HepG2 (cell line): ENCODE results near the gene EVL. TPM values are rescaled to one million over a fixed set of nuclear protein-coding genes. Genes with fewer than 3 reads are reported as not detected.

Experiments used
- CBX5 ChIP-seq: sonication (generic); formaldehyde crosslinking; IDR thresholded peaks from 2 replicates; pipeline ENCODE4 v1.4.0; 2020; ENCODE audit warnings: missing genetic modification reagents, borderline replicate concordance
- CC2D1A ChIP-seq: sonication (generic); formaldehyde crosslinking; IDR thresholded peaks from 2 replicates; pipeline ENCODE4 v1.8.1; 2023; ENCODE audit warnings: mild to moderate bottlenecking, missing genetic modification reagents
- FOXC1 ChIP-seq: sonication (generic); formaldehyde crosslinking; IDR thresholded peaks from 2 replicates; pipeline ENCODE4 v1.8.0; 2022; ENCODE audit warnings: mild to moderate bottlenecking, missing genetic modification reagents, borderline replicate concordance
- KAT8 ChIP-seq: IDR thresholded peaks from 2 replicates; pipeline ENCODE4 v1.6.1; 2016; ENCODE audit warnings: missing genetic modification reagents, missing compliant biosample characterization
- MAF1 ChIP-seq: sonication (generic); formaldehyde crosslinking; IDR thresholded peaks from 2 replicates; pipeline ENCODE4 v1.5.0; 2020; ENCODE audit warnings: missing genetic modification reagents, borderline replicate concordance
- MTA3 ChIP-seq: sonication (generic); formaldehyde crosslinking; IDR thresholded peaks from 2 replicates; pipeline ENCODE4 v1.4.0; 2020; ENCODE audit warnings: missing genetic modification reagents
- PCBP2 ChIP-seq: fragments of 200-400 bp; formaldehyde crosslinking; optimal IDR thresholded peaks from 2 replicates; pipeline ENCODE3; 2018; ENCODE audit warnings: low read length, low read depth; ENCODE audit not compliant: poor library complexity, severe bottlenecking
- SRSF9 ChIP-seq: fragments of 200-400 bp; formaldehyde crosslinking; IDR thresholded peaks from 2 replicates; pipeline ENCODE4 v1.6.1; 2018; ENCODE audit warnings: borderline replicate concordance, mild to moderate bottlenecking, low read depth, low read length; ENCODE audit not compliant: insufficient read depth, poor library complexity, severe bottlenecking
- TBX2 ChIP-seq: sonication (generic); formaldehyde crosslinking; IDR thresholded peaks from 2 replicates; pipeline ENCODE4 v1.5.0; 2020; ENCODE audit warnings: missing genetic modification reagents, mild to moderate bottlenecking, borderline replicate concordance
- TBX3 ChIP-seq: fragments of 450-650 bp; IDR thresholded peaks from 2 replicates; pipeline ENCODE4 v1.6.1; 2017; ENCODE audit warnings: antibody characterized with exemption, mild to moderate bottlenecking, inconsistent platforms, borderline replicate concordance
- YEATS4 ChIP-seq: sonication (generic); formaldehyde crosslinking; IDR thresholded peaks from 2 replicates; pipeline ENCODE4 v1.4.0; 2020; ENCODE audit warnings: missing genetic modification reagents, borderline replicate concordance
- ZFX ChIP-seq: sonication (generic); formaldehyde crosslinking; IDR thresholded peaks from 2 replicates; pipeline ENCODE4 v1.4.0; 2020; ENCODE audit warnings: mild to moderate bottlenecking, low read depth, missing genetic modification reagents, moderate library complexity
- ZNF552 ChIP-seq: sonication (generic); formaldehyde crosslinking; IDR thresholded peaks from 2 replicates; pipeline ENCODE4 v1.9.0; 2022; ENCODE audit warnings: missing genetic modification reagents, mild to moderate bottlenecking, borderline replicate concordance
- ZNF746 ChIP-seq: sonication (generic); formaldehyde crosslinking; IDR thresholded peaks from 2 replicates; pipeline ENCODE4 v1.8.0; 2022; ENCODE audit warnings: mild to moderate bottlenecking, missing genetic modification reagents
- ZNF768 ChIP-seq: sonication (generic); formaldehyde crosslinking; IDR thresholded peaks from 2 replicates; pipeline ENCODE4 v1.4.0; 2020; ENCODE audit warnings: missing genetic modification reagents
- ZZZ3 ChIP-seq: sonication (generic); formaldehyde crosslinking; IDR thresholded peaks from 2 replicates; pipeline ENCODE4 v1.4.0; 2020; ENCODE audit warnings: missing genetic modification reagents, mild to moderate bottlenecking, borderline replicate concordance
- polyA plus RNA-seq, 8 experiments: library from polyadenylated mRNA; depleted of rRNA in 3 of 8; stranded (reverse) in 7 of 8; unstranded in 1 of 8; fragments of >200 nt; fragmentation: Illumina TruSeq in 4 of 8; extraction: Trizol in 4 of 8; gene quantifications; 2 replicates each; pipeline versions ENCODE4 v1.2.1 to v1.2.3, GENCODE V29; 2011 to 2016; ENCODE audit warnings: low read depth in 4 of 8, missing spikeins in 1 of 8, mixed read lengths in 1 of 8; ENCODE audit not compliant: insufficient read depth in 1 of 8
- total RNA-seq, 5 experiments: library from RNA; depleted of rRNA; stranded (reverse); fragments of >200 nt; fragmentation: Illumina TruSeq; extraction: Trizol; gene quantifications; 2 replicates each; pipeline ENCODE4 v1.2.3, GENCODE V29; 2016; ENCODE audit warnings: low read depth in 1 of 5
- TF ChIP-seq, protein P1 (sequence below): sonication (generic); formaldehyde crosslinking; IDR thresholded peaks from 2 replicates; pipeline ENCODE4 v1.4.0; 2020; ENCODE audit warnings: missing genetic modification reagents
- TF ChIP-seq, protein P2 (sequence below): sonication (generic); formaldehyde crosslinking; IDR thresholded peaks from 2 replicates; pipeline ENCODE4 v1.4.0; 2020; ENCODE audit warnings: low read depth, missing genetic modification reagents
- TF ChIP-seq, protein P3 (sequence below): sonication (generic); formaldehyde crosslinking; IDR thresholded peaks from 2 replicates; pipeline ENCODE4 v1.5.1; 2020; ENCODE audit warnings: mild to moderate bottlenecking, missing genetic modification reagents, moderate library complexity

The EVL gene
- total and polyA plus RNA-seq, 2 of the 13 experiments (the other 11 are each of a cell fraction or from before 2014, with no cell fraction given): 15.1 to 31.2 TPM

- TF ChIP-seq SRSF9: no peak
- TF ChIP-seq, protein P1, sequence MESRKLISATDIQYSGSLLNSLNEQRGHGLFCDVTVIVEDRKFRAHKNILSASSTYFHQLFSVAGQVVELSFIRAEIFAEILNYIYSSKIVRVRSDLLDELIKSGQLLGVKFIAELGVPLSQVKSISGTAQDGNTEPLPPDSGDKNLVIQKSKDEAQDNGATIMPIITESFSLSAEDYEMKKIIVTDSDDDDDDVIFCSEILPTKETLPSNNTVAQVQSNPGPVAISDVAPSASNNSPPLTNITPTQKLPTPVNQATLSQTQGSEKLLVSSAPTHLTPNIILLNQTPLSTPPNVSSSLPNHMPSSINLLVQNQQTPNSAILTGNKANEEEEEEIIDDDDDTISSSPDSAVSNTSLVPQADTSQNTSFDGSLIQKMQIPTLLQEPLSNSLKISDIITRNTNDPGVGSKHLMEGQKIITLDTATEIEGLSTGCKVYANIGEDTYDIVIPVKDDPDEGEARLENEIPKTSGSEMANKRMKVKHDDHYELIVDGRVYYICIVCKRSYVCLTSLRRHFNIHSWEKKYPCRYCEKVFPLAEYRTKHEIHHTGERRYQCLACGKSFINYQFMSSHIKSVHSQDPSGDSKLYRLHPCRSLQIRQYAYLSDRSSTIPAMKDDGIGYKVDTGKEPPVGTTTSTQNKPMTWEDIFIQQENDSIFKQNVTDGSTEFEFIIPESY: peak; percentile 48
- TF ChIP-seq ZNF552 (CRISPR knock-in tag): no peak
- TF ChIP-seq TBX3: no peak
- no peak; the same call in 1 of the 2 replicates for TF ChIP-seq YEATS4 (CRISPR knock-in tag)
- TF ChIP-seq, protein P2, sequence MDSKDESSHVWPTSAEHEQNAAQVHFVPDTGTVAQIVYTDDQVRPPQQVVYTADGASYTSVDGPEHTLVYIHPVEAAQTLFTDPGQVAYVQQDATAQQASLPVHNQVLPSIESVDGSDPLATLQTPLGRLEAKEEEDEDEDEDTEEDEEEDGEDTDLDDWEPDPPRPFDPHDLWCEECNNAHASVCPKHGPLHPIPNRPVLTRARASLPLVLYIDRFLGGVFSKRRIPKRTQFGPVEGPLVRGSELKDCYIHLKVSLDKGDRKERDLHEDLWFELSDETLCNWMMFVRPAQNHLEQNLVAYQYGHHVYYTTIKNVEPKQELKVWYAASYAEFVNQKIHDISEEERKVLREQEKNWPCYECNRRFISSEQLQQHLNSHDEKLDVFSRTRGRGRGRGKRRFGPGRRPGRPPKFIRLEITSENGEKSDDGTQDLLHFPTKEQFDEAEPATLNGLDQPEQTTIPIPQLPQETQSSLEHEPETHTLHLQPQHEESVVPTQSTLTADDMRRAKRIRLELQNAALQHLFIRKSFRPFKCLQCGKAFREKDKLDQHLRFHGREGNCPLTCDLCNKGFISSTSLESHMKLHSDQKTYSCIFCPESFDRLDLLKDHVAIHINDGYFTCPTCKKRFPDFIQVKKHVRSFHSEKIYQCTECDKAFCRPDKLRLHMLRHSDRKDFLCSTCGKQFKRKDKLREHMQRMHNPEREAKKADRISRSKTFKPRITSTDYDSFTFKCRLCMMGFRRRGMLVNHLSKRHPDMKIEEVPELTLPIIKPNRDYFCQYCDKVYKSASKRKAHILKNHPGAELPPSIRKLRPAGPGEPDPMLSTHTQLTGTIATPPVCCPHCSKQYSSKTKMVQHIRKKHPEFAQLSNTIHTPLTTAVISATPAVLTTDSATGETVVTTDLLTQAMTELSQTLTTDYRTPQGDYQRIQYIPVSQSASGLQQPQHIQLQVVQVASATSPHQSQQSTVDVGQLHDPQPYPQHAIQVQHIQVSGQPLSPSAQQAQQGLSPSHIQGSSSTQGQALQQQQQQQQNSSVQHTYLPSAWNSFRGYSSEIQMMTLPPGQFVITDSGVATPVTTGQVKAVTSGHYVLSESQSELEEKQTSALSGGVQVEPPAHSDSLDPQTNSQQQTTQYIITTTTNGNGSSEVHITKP (CRISPR knock-in tag): no peak
- TF ChIP-seq MAF1 (CRISPR knock-in tag): no peak
- TF ChIP-seq FOXC1 (CRISPR knock-in tag): 0 out of 2 replicates have a peak, but pooled peaks have one; percentile 5
- no peak for TF ChIP-seq PCBP2
- TF ChIP-seq, protein P3, sequence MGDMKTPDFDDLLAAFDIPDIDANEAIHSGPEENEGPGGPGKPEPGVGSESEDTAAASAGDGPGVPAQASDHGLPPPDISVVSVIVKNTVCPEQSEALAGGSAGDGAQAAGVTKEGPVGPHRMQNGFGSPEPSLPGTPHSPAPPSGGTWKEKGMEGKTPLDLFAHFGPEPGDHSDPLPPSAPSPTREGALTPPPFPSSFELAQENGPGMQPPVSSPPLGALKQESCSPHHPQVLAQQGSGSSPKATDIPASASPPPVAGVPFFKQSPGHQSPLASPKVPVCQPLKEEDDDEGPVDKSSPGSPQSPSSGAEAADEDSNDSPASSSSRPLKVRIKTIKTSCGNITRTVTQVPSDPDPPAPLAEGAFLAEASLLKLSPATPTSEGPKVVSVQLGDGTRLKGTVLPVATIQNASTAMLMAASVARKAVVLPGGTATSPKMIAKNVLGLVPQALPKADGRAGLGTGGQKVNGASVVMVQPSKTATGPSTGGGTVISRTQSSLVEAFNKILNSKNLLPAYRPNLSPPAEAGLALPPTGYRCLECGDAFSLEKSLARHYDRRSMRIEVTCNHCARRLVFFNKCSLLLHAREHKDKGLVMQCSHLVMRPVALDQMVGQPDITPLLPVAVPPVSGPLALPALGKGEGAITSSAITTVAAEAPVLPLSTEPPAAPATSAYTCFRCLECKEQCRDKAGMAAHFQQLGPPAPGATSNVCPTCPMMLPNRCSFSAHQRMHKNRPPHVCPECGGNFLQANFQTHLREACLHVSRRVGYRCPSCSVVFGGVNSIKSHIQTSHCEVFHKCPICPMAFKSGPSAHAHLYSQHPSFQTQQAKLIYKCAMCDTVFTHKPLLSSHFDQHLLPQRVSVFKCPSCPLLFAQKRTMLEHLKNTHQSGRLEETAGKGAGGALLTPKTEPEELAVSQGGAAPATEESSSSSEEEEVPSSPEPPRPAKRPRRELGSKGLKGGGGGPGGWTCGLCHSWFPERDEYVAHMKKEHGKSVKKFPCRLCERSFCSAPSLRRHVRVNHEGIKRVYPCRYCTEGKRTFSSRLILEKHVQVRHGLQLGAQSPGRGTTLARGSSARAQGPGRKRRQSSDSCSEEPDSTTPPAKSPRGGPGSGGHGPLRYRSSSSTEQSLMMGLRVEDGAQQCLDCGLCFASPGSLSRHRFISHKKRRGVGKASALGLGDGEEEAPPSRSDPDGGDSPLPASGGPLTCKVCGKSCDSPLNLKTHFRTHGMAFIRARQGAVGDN (CRISPR knock-in tag): peak; percentile 88
- 0 out of 2 replicates have a peak, but pooled peaks have one; percentile 52 for TF ChIP-seq CC2D1A
- TF ChIP-seq ZFX (CRISPR knock-in tag): peak; percentile 30; the same call in 1 of the 2 replicates
- no peak for TF ChIP-seq ZNF746 (CRISPR knock-in tag)
- TF ChIP-seq TBX2 (CRISPR knock-in tag): peak; percentile 21; the same call in 1 of the 2 replicates
- no peak for TF ChIP-seq ZNF768 (CRISPR knock-in tag)
- TF ChIP-seq ZZZ3 (CRISPR knock-in tag): no peak
- TF ChIP-seq MTA3 (CRISPR knock-in tag): no peak
- TF ChIP-seq CBX5: peak; percentile 23; the same call in 1 of the 2 replicates
- TF ChIP-seq KAT8 (CRISPR knock-in tag): peak; percentile 13; the same call in 1 of the 2 replicates
These were observed 75.3 kb downstream of the EVL start (continued) for GRCh38 chr14:100140452-100141078.
